HEK293T (cell line): ENCODE measurements around the gene FOXE1.

Experiments used
- CTCF ChIA-PET: fragments of 350-600 bp; formaldehyde crosslinking; extraction: SDS; loops from one replicate; lab custom pipeline; 2021; ENCODE audit warnings: antibody characterized with exemption, inconsistent platforms; lab: Yijun Ruan, JAX
- POLR2A ChIA-PET: fragments of 350-600 bp; formaldehyde crosslinking; extraction: SDS; loops from one replicate; lab custom pipeline; 2020; ENCODE audit warnings: antibody characterized with exemption, inconsistent platforms; lab: Yijun Ruan, JAX
- DNase-seq: peaks from one replicate; pipeline ENCODE4 v3.0.0; 2012; ENCODE audit warnings: mixed read lengths; ENCODE audit errors: extremely low spot score
- ARNT ChIP-seq: fragments of 450-650 bp; IDR thresholded peaks from 2 replicates; pipeline ENCODE4 v1.6.1; 2017; ENCODE audit warnings: mild to moderate bottlenecking
- BHLHE40 ChIP-seq: fragments of 450-650 bp; IDR thresholded peaks from 2 replicates; pipeline ENCODE4 v1.6.1; 2016; ENCODE audit warnings: mild to moderate bottlenecking, moderate library complexity, borderline replicate concordance
- CTBP1 ChIP-seq: fragments of 450-650 bp; IDR thresholded peaks from 2 replicates; pipeline ENCODE4 v1.6.1; 2016; ENCODE audit warnings: borderline replicate concordance
- ELF4 ChIP-seq: fragments of 450-650 bp; IDR thresholded peaks from 2 replicates; pipeline ENCODE4 v1.6.1; 2017; ENCODE audit warnings: antibody characterized with exemption
- FOXA1 ChIP-seq: fragments of 450-650 bp; IDR thresholded peaks from 2 replicates; pipeline ENCODE4 v1.6.1; 2016; ENCODE audit warnings: mild to moderate bottlenecking
- FOXK2 ChIP-seq: fragments of 450-650 bp; IDR thresholded peaks from 2 replicates; pipeline ENCODE4 v1.6.1; 2016; ENCODE audit warnings: mild to moderate bottlenecking
- FOXM1 ChIP-seq: fragments of 450-650 bp; IDR thresholded peaks from 2 replicates; pipeline ENCODE4 v1.6.1; 2017; ENCODE audit warnings: mild to moderate bottlenecking, borderline replicate concordance
- HDGF ChIP-seq: fragments of 450-650 bp; IDR thresholded peaks from 2 replicates; pipeline ENCODE4 v1.6.1; 2017; ENCODE audit warnings: antibody characterized with exemption, borderline replicate concordance
- L3MBTL2 ChIP-seq: fragments of 450-650 bp; conservative IDR thresholded peaks from 2 replicates; pipeline ENCODE4 v1.6.1; 2016; ENCODE audit warnings: mild to moderate bottlenecking
- LEF1 ChIP-seq: fragments of 450-650 bp; IDR thresholded peaks from 2 replicates; pipeline ENCODE4 v1.6.1; 2017; ENCODE audit warnings: mild to moderate bottlenecking, borderline replicate concordance
- NFRKB ChIP-seq: fragments of 450-650 bp; IDR thresholded peaks from 2 replicates; pipeline ENCODE4 v1.6.1; 2016; ENCODE audit warnings: mild to moderate bottlenecking, moderate library complexity
- SP1 ChIP-seq: fragments of 450-650 bp; IDR thresholded peaks from 2 replicates; pipeline ENCODE4 v1.6.1; 2017
- SUZ12 ChIP-seq: fragments of 450-650 bp; IDR thresholded peaks from 2 replicates; pipeline ENCODE4 v1.6.1; 2016; ENCODE audit warnings: mild to moderate bottlenecking
- TARDBP ChIP-seq: fragments of 450-650 bp; IDR thresholded peaks from 2 replicates; pipeline ENCODE4 v1.6.1; 2016
- ZNF384 ChIP-seq: fragments of 450-650 bp; IDR thresholded peaks from 2 replicates; pipeline ENCODE4 v1.6.1; 2016
- TF ChIP-seq, protein P1 (sequence below): fragments of 450-650 bp; IDR thresholded peaks from 2 replicates; pipeline ENCODE4 v1.6.1; 2016

Gene FOXE1

DNA sequence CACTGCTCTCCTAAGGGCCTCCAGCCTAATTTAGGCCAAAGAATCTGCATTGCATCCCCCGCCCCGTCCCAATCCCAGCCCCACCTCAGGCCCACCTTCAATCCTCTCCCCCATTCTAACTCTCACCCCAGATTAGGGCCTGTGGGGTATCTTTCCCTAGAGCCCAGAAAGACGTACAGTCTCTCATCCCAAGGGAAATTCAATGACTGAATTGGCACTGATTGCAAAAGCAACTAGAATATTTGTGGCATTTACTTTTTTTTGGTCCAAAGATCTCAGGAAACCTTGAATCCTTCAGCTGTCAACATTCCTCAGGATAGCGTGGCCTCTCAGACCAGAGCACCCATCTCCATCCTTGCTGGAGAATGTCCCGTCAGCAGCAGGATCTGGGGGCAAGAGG lies 38.7 kb downstream of the FOXE1 start:
- DNase-seq, result no peak
- POLR2A ChIA-PET, result no interaction called here
- CTCF ChIA-PET, result interaction anchor here (0.6 to 2.2 kb wide), 2 partner anchors 9 to 213 kb away, joined by 4 to 21 read pairs; no protein-coding TSS in a partner anchor
- TF ChIP-seq ARNT (no peak), TARDBP (no peak), FOXK2 (no peak), L3MBTL2 (no peak), ZNF384 (no peak), BHLHE40 (no peak), NFRKB (no peak), FOXA1 (no peak), LEF1 (no peak), HDGF (no peak), SP1 (no peak), CTBP1 (no peak), FOXM1 (no peak), ELF4 (no peak), SUZ12 (no peak)
- TF ChIP-seq, protein P1, sequence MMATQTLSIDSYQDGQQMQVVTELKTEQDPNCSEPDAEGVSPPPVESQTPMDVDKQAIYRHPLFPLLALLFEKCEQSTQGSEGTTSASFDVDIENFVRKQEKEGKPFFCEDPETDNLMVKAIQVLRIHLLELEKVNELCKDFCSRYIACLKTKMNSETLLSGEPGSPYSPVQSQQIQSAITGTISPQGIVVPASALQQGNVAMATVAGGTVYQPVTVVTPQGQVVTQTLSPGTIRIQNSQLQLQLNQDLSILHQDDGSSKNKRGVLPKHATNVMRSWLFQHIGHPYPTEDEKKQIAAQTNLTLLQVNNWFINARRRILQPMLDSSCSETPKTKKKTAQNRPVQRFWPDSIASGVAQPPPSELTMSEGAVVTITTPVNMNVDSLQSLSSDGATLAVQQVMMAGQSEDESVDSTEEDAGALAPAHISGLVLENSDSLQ, result no peak

DNA sequence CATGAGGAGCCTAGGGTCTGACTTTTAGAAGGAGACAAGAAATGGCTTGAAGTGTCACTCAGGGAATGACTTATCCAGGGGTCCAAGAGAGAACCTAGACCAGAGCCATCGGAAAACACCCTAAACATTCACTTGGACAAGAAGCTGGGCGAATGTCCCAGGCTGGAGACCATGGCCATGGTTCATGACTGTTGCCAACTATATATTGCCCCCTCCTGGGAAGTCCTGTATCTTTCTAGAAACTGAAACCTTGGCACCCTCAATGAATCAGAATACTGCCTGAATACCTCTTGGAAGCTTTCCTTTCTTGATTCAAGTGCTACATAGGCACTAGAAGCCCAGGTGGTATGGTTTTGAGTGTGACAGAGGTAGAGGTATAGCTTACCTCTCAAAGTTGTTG lies 39.4 kb downstream of the FOXE1 start:
- DNase-seq, result no peak
- TF ChIP-seq BHLHE40 (no peak), ARNT (no peak), HDGF (no peak), LEF1 (no peak), ELF4 (no peak), SUZ12 (no peak), CTBP1 (no peak), FOXM1 (no peak), SP1 (no peak), L3MBTL2 (no peak), ZNF384 (no peak), FOXA1 (no peak), NFRKB (no peak), TARDBP (no peak)
- TF ChIP-seq, protein P1, result no peak
- ChIA-PET CTCF (no interaction called here), POLR2A (no interaction called here)

DNA sequence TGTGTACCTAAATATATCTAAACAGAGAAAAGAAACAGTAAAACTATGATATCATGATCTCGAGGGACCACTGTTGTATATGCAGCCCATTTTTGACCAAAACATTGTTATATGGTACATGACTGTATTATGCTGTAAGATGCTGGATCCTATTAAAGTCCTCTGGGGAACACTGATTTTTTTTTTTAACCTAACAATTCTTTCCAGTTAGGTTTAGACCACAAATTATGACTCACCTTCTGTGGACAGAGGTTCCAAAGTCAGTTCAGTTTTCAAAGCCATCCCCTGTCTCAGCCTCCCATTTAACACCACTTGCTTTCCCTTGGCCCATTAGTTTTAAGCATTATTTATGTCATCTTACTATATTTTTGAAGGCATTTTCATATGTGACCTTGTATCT lies 42.2 kb downstream of the FOXE1 start:
- ChIA-PET POLR2A (no interaction called here), CTCF (interaction anchor here (0.5 kb wide), 1 partner anchor 212 kb away, joined by 3 read pairs; no protein-coding TSS in a partner anchor)
- DNase-seq, result no peak
- no peak for TF ChIP-seq FOXM1
- no peak for TF ChIP-seq TARDBP
- TF ChIP-seq L3MBTL2, result no peak
- no peak for TF ChIP-seq SUZ12
- no peak for TF ChIP-seq HDGF
- TF ChIP-seq NFRKB, result no peak

DNA sequence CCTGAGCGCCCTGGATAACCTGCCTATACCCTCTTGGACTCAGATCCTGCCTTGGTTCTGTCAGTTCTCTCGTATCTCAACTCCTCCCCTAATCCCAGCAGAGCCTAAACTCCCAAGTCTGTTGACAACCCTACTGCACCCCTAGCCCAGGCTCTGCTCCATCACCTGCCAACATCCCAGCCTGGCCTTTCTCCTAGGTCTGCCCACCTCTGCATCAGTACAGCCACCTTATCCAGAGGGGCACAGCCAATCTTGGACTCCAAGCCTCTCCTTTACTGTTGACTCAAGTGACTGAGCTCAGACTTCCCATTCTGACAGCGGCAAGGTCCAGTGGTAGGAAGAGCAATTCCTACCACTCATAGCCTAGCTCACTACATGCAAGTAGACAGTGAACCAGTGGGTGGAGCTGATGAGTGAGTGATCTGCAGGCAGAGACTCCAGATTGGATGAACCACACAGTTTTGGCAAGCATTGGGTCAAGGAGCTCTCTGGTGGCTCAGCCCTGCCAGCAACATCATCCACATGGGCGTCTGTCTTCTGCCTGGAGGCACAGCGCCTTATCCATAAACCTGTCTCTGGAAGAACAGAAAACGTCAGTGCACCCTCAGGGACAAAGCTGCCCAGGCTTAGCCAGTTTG lies 42.8 kb downstream of the FOXE1 start:
- POLR2A ChIA-PET, result interaction anchor here (0.7 kb wide), 1 partner anchor 26 kb away, joined by 4 read pairs; the partner anchor contains the start of gene TRMO

DNA sequence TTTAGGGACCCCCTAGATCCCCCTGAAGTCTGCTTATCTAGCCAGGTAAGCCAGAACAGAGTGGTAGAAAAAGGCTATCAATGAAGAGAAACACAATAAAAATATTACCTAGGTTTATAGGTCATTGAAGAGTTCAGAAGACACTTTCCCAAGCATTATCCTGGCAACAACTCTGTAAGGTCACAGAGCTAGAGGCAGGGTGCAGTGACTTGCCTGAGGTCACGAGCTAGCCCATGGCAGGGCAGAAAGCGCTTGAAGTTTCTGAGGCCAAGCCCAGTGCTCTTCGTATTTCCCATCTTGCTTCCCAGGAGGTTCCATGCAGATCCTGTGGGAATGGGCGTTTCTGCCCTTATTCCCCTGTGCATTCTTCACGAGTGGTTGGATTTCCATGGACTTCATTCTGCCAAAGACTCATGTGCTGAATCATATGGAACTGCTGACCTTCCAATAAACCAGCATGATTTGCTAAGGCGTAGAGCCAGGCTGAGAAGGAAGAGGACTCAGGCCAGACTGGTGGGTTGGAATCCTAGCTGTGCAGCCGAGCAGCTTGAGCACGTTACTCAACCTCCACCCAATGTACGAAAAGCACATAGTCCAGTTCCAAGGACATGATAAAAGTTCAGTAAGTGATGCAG lies 47.2 kb downstream of the FOXE1 start:
- no peak for DNase-seq
- POLR2A ChIA-PET, result interaction anchor here (1.5 kb wide), 1 partner anchor 22 kb away, joined by 5 read pairs; the partner anchor contains the start of gene TRMO
- no peak for TF ChIP-seq L3MBTL2
- TF ChIP-seq FOXM1, result no peak
- no peak for TF ChIP-seq CTBP1
- no peak for TF ChIP-seq NFRKB
- no peak for TF ChIP-seq FOXA1
- no peak for TF ChIP-seq HDGF
- CTCF ChIA-PET, result interaction anchor here (0.6 to 3.5 kb wide), 5 partner anchors 10 to 1993 kb away, joined by 5 to 21 read pairs (median 5); no protein-coding TSS in a partner anchor

More for the DNA sequence above, 42.8 kb downstream of the FOXE1 start:
- no peak for TF ChIP-seq BHLHE40
- DNase-seq, result peak; percentile 27
- CTCF ChIA-PET, result interaction anchor here (0.5 kb wide), 1 partner anchor 212 kb away, joined by 3 read pairs; no protein-coding TSS in a partner anchor

DNA sequence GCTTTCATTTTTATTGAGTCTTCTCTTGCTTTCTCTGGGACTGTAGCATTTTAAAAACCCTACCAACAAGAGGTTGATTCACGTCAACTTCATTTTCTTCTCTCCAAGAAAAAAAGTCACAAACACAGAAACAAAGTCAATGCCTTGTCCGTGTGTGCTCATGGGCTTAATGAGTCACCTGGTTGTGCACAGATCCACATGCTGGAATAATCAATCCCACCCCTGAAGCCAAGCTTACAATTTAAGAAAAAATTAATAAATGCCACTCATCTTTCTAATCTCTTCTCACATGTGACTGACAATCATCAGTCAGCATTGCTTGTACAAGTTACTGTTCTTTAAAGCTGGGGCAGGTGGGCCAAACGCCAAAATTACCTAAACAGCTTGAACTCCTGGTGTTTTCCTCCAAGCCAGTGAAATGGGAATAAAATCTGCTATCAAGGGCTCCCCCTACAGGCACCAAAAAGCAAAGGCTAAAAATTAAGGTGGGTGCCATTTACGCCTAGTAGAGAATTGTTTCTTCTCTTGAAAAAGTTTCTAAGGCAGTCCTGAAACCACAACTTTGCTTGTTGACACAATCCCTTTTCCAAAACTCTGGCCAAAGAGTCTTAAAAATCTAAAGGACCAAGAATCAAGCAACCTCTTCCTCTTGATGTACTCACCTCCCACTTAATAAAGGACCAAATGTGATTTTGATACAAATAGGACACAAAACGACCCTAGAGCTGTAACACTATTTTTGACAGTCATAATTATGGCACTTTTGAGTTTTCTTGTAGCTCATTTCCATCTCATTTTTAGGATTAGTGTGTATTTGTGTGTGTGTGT lies 47.9 kb downstream of the FOXE1 start:
- POLR2A ChIA-PET, result interaction anchor here (1.5 kb wide), 1 partner anchor 21 kb away, joined by 5 read pairs; the partner anchor contains the start of gene TRMO
- CTCF ChIA-PET, result interaction anchor here (0.6 to 3.5 kb wide), 9 partner anchors 10 to 1994 kb away, joined by 3 to 21 read pairs (median 5); no protein-coding TSS in a partner anchor
- no peak for TF ChIP-seq ZNF384
- no peak for TF ChIP-seq L3MBTL2
- TF ChIP-seq, protein P1, result no peak
- TF ChIP-seq CTBP1, result no peak
- no peak for TF ChIP-seq SUZ12
- TF ChIP-seq HDGF, result no peak
- no peak for TF ChIP-seq TARDBP
- TF ChIP-seq FOXM1, result no peak
- no peak for TF ChIP-seq SP1
- TF ChIP-seq FOXK2, result no peak
- TF ChIP-seq BHLHE40, result no peak
- TF ChIP-seq LEF1, result no peak
- no peak for TF ChIP-seq ARNT
- no peak for TF ChIP-seq NFRKB
- TF ChIP-seq FOXA1, result no peak
- TF ChIP-seq ELF4, result no peak
- DNase-seq, result peak; percentile 64
